ENCODE measurements around the gene SEMA3A. TPM values are rescaled to one million over a fixed set of nuclear protein-coding genes. Genes with fewer than 3 reads are reported as not detected.

The SEMA3A gene
- total RNA-seq, 1 experiment from 2014 or later: 14.2 TPM

- Histone ChIP-seq H3K4me2 (ENCODE audit: low read length) (no peak overlapping the region), H3K9ac (ENCODE audit: low read length) (no peak overlapping the region), H3K9me3 (ENCODE audit: control insufficient read depth in 1 of 2, insufficient read depth in 1 of 2, low read depth in 1 of 2, low read length in 2 of 2) (no peaks in the 10 kb centered on the region), H3K4me3 (replicated peaks in 1 of 2; ENCODE audit: low read depth in 1 of 2, low read length in 2 of 2) (no peak overlapping the region), H3K27me3 (ENCODE audit: insufficient read depth, low read length) (no peaks in the 10 kb centered on the region), H4K20me1 (ENCODE audit: insufficient read depth) (no peaks in the 10 kb centered on the region), H3K36me3 (ENCODE audit: control insufficient read depth in 1 of 2, insufficient read depth in 2 of 2, low read length in 2 of 2) (no peaks in the 10 kb centered on the region), H3K9me2 (ENCODE audit: insufficient read depth) (no peaks in the 10 kb centered on the region), H2AFZ (ENCODE audit: low read depth, low read length, poor library complexity, severe bottlenecking) (peak overlapping the region; percentile 66), H3K79me2 (ENCODE audit: insufficient read depth, low read length) (no peaks in the 10 kb centered on the region), H3K27ac (ENCODE audit: low read depth, low read length) (no peak overlapping the region), H3K4me1 (ENCODE audit: control insufficient read depth in 1 of 2, insufficient read depth in 2 of 2, low read length in 2 of 2) (no peaks in the 10 kb centered on the region)
- BruUV-seq (replicated peaks): no TSS peak
- ATAC-seq (no peak), DNase-seq (ENCODE audit: low read depth, low spot score) (no peak)
- no peak for TF ChIP-seq SP1 (IDR thresholded peaks at IDR 0.05; ENCODE audit: low read depth)
- TF ChIP-seq EZH2phosphoT487 (IDR thresholded peaks at IDR 0.05; ENCODE audit: borderline replicate concordance): no peak
- no peak for TF ChIP-seq FOSL1 (IDR thresholded peaks at IDR 0.05; ENCODE audit: low read depth)
- no peak for TF ChIP-seq ELF1 (IDR thresholded peaks at IDR 0.05; ENCODE audit: borderline replicate concordance, low read depth)
- TF ChIP-seq RAD21 (IDR thresholded peaks at IDR 0.05; ENCODE audit: low read depth): no peak
- no peak for TF ChIP-seq EGR1 (IDR thresholded peaks at IDR 0.05; ENCODE audit: low read depth)
- TF ChIP-seq YY1 (IDR thresholded peaks at IDR 0.05; ENCODE audit: extremely low read depth, insufficient replicate concordance, low read depth, low read length): no peak
- no peak for TF ChIP-seq POLR2AphosphoS5 (IDR thresholded peaks at IDR 0.05; ENCODE audit: low read depth, low read length)
- TF ChIP-seq REST (IDR thresholded peaks at IDR 0.05; ENCODE audit: low read depth): no peak
- TF ChIP-seq ZBTB33 (IDR thresholded peaks at IDR 0.05; ENCODE audit: extremely low read depth, insufficient replicate concordance, low read length): no peak
- no peak for TF ChIP-seq EZH2 (IDR thresholded peaks at IDR 0.05)
- TF ChIP-seq MAX (IDR thresholded peaks at IDR 0.05): no peak
- no peak for TF ChIP-seq ZFX (IDR thresholded peaks at IDR 0.05)
- no peak for TF ChIP-seq ZNF274 (IDR thresholded peaks at IDR 0.05; ENCODE audit: low read depth, low read length)
- no peak for TF ChIP-seq POLR2A (IDR thresholded peaks at IDR 0.05; ENCODE audit: borderline replicate concordance, extremely low read depth, insufficient read depth, insufficient read length)
- TF ChIP-seq SRF (IDR thresholded peaks at IDR 0.05; ENCODE audit: low read depth): no peak
- no peak for TF ChIP-seq SIN3A (IDR thresholded peaks at IDR 0.05; ENCODE audit: low read depth)
- ChIA-PET RAD21 (ENCODE audit: low non-redundant PET in 1 of 2, low total read pairs in 2 of 2, uncharacterized antibody in 2 of 2, unreplicated experiment in 2 of 2) (no interaction called here), POLR2A (no interaction called here), CTCF (no interaction called here)
- intact Hi-C loops (cut with micrococcal nuclease): no loop called here
These were observed 276.4 kb downstream of the SEMA3A start for GRCh38 chr7:83918142-83918541.
